GM23338 (cell line): ENCODE results near the gene FGFR2. TPM values are rescaled to one million over a fixed set of nuclear protein-coding genes. Genes with fewer than 3 reads are reported as not detected.

Source experiments
- ATAC-seq: fragments of 200-7000 bp; cut with Tn5 transposase; 3 replicates; pipeline ENCODE4 v1.9.1; 2020
- DNase-seq: peaks from one replicate; pipeline ENCODE4 v3.0.0-alpha.2; 2015; ENCODE audit warnings: low spot score
- H2AFZ ChIP-seq: fragments of 200-600 bp; sonication (generic); 2 replicates; pipeline ENCODE4 v1.8.0; 2016; ENCODE audit warnings: antibody characterized with exemption, mild to moderate bottlenecking, moderate library complexity
- H3F3A ChIP-seq: fragments of 200-600 bp; sonication (generic); replicated peaks from 2 replicates; pipeline ENCODE4 v1.8.0; 2017; ENCODE audit warnings: antibody characterized with exemption, mixed run types, low read depth
- H3K27ac ChIP-seq: fragments of 200-600 bp; sonication (generic); 2 replicates; pipeline ENCODE4 v1.6.1; 2016; ENCODE audit warnings: low read depth
- H3K27me3 ChIP-seq: fragments of 200-600 bp; sonication (generic); 2 replicates; pipeline ENCODE4 v1.8.0; 2016; ENCODE audit warnings: mild to moderate bottlenecking, mixed run types, moderate library complexity; ENCODE audit not compliant: insufficient read depth
- H3K36me3 ChIP-seq: fragments of 200-600 bp; sonication (generic); 2 replicates; pipeline ENCODE4 v1.8.0; 2016; ENCODE audit warnings: mild to moderate bottlenecking; ENCODE audit not compliant: insufficient read depth
- H3K4me1 ChIP-seq: fragments of 200-600 bp; sonication (generic); 2 replicates; pipeline ENCODE4 v1.8.0; 2016; ENCODE audit warnings: mild to moderate bottlenecking, moderate library complexity; ENCODE audit not compliant: insufficient read depth
- H3K4me2 ChIP-seq: fragments of 200-600 bp; sonication (generic); 2 replicates; pipeline ENCODE4 v1.7.1; 2017; ENCODE audit warnings: mixed run types
- H3K4me3 ChIP-seq: fragments of 200-600 bp; sonication (generic); 2 replicates; pipeline ENCODE4 v1.6.1; 2016; ENCODE audit warnings: mixed run types
- H3K79me2 ChIP-seq: fragments of 200-600 bp; sonication (generic); replicated peaks from 2 replicates; pipeline ENCODE4 v1.8.0; 2017; ENCODE audit warnings: mild to moderate bottlenecking; ENCODE audit not compliant: insufficient read depth
- H3K9me2 ChIP-seq: fragments of 200-600 bp; sonication (generic); 2 replicates; pipeline ENCODE4 v1.8.0; 2017; ENCODE audit not compliant: insufficient read depth
- H4K20me1 ChIP-seq: fragments of 200-600 bp; sonication (generic); replicated peaks from 2 replicates; pipeline ENCODE4 v1.8.0; 2017; ENCODE audit warnings: mild to moderate bottlenecking; ENCODE audit not compliant: insufficient read depth
- H3K27ac Mint-ChIP-seq: 2 replicates; pipeline ENCODE4 v1.8.0; 2020; ENCODE audit warnings: inconsistent platforms, mild to moderate bottlenecking, moderate library complexity, mixed read lengths
- H3K27me3 Mint-ChIP-seq: 3 replicates; pipeline ENCODE4 v1.8.0; 2022; ENCODE audit warnings: low read depth, mild to moderate bottlenecking, moderate library complexity, mixed read lengths, inconsistent platforms; ENCODE audit not compliant: insufficient read depth, poor library complexity
- H3K36me3 Mint-ChIP-seq: 3 replicates; pipeline ENCODE4 v1.8.0; 2021; ENCODE audit warnings: low read depth, mild to moderate bottlenecking, inconsistent platforms, moderate library complexity, mixed read lengths
- H3K4me1 Mint-ChIP-seq: 3 replicates; pipeline ENCODE4 v1.8.0; 2020; ENCODE audit warnings: mild to moderate bottlenecking, inconsistent platforms, mixed read lengths
- H3K4me3 Mint-ChIP-seq: 3 replicates; pipeline ENCODE4 v1.8.0; 2021; ENCODE audit warnings: moderate library complexity, mild to moderate bottlenecking, inconsistent platforms, mixed read lengths
- H3K9me3 Mint-ChIP-seq: 3 replicates; pipeline ENCODE4 v1.8.0; 2020; ENCODE audit warnings: moderate library complexity, mild to moderate bottlenecking, inconsistent platforms, mixed read lengths
- CREB1 ChIP-seq: fragments of 250-450 bp; sonication (Bioruptor Pico); IDR thresholded peaks from 2 replicates; pipeline ENCODE4 v1.5.0; 2020; ENCODE audit warnings: low read depth, mild to moderate bottlenecking, moderate library complexity
- REST ChIP-seq: IDR thresholded peaks from one replicate; pipeline ENCODE4 v1.6.1; 2018; ENCODE audit warnings: antibody characterized with exemption; ENCODE audit not compliant: unreplicated experiment
- ZNF331 ChIP-seq: fragments of 250-450 bp; sonication (Bioruptor Pico); IDR thresholded peaks from 2 replicates; pipeline ENCODE4 v1.5.0; 2020; ENCODE audit warnings: low read depth, mild to moderate bottlenecking, moderate library complexity
- polyA plus RNA-seq: library from polyadenylated mRNA; unstranded; fragments of >200 nt; fragmentation: Nextera tagmentation; extraction: Ambion mirVana; gene quantifications from 2 replicates; pipeline ENCODE4 v1.2.1, GENCODE V29; 2016
- total RNA-seq: library from RNA; depleted of rRNA; stranded (reverse); fragments of >200 nt; shearing (Covaris generic); gene quantifications from 2 replicates; pipeline ENCODE4 v1.2.3, GENCODE V29; 2014
- TF ChIP-seq, protein P1 (sequence below), 2 experiments: fragments of 200-600 bp in 1 of 2; sonication (generic) in 1 of 2; conservative IDR thresholded peaks; 2 replicates each; pipeline versions ENCODE4 v1.5.1 to v1.6.1; 2016 to 2017; ENCODE audit warnings: antibody characterized with exemption in 2 of 2, low read depth in 2 of 2, mild to moderate bottlenecking in 2 of 2, moderate library complexity in 1 of 2
- TF ChIP-seq, protein P2 (sequence below): IDR thresholded peaks from 2 replicates; pipeline ENCODE4 v1.6.1; 2016; ENCODE audit warnings: antibody characterized with exemption

The FGFR2 gene
- total and polyA plus RNA-seq, 2 experiments from 2014 or later = 31.1 to 106 TPM

DNA sequence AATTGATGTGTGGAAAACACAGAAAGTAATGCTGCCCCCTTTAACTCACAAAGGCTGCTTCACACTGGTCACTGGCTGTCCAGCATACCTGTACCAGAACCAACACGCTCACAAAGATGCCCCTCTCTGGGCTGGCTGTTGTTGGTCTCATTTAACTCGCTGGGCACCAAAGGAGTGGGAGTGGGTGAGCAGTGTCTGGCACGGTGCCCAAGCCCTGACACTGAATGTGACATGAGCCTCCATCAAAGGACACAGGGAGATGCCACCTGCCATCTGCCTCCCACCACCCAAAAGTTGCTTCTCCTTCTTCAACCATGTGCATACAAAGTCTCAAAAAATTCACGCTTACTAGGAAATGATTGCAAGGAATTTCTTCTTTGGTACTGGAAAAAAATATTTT is 86.8 kb downstream of the FGFR2 start:
- peaks cover 29% of the 10 kb centered on the region for H3K4me1 ChIP-seq
- no peak overlapping the region for H3K4me2 ChIP-seq
- no peak overlapping the region for H2AFZ ChIP-seq
- H3K9me2 ChIP-seq = no peaks in the 10 kb centered on the region
- Mint-ChIP-seq H3K27me3 (peaks cover 12% of the 10 kb centered on the region), H3K4me1 (peaks cover 44% of the 10 kb centered on the region), H3K4me3 (no peak overlapping the region), H3K27ac (peak overlapping the region; percentile 60), H3K9me3 (no peaks in the 10 kb centered on the region), H3K36me3 (peaks cover 86% of the 10 kb centered on the region)
- no peaks in the 10 kb centered on the region for H3K27me3 ChIP-seq
- H3K4me3 ChIP-seq = no peak overlapping the region
- H3F3A ChIP-seq = no peaks in the 10 kb centered on the region
- TF ChIP-seq, protein P1, sequence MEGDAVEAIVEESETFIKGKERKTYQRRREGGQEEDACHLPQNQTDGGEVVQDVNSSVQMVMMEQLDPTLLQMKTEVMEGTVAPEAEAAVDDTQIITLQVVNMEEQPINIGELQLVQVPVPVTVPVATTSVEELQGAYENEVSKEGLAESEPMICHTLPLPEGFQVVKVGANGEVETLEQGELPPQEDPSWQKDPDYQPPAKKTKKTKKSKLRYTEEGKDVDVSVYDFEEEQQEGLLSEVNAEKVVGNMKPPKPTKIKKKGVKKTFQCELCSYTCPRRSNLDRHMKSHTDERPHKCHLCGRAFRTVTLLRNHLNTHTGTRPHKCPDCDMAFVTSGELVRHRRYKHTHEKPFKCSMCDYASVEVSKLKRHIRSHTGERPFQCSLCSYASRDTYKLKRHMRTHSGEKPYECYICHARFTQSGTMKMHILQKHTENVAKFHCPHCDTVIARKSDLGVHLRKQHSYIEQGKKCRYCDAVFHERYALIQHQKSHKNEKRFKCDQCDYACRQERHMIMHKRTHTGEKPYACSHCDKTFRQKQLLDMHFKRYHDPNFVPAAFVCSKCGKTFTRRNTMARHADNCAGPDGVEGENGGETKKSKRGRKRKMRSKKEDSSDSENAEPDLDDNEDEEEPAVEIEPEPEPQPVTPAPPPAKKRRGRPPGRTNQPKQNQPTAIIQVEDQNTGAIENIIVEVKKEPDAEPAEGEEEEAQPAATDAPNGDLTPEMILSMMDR (conservative IDR thresholded peaks at IDR 0.05; ENCODE audit: low read depth in 2 of 2) = no peak
- TF ChIP-seq CREB1 (CRISPR knock-in tag) = no peak
- DNase-seq (no peak), ATAC-seq (no peak)
- H3K79me2 ChIP-seq = peaks cover 73% of the 10 kb centered on the region
- H3K27ac ChIP-seq = peak overlapping the region; percentile 62; the same call in 1 of the 2 replicates
- peaks cover 16% of the 10 kb centered on the region; the same call in 1 of the 2 replicates for H3K36me3 ChIP-seq
- no peaks in the 10 kb centered on the region for H4K20me1 ChIP-seq

- Mint-ChIP-seq H3K4me1 (peaks cover 36% of the 10 kb centered on the region), H3K27me3 (peaks cover 12% of the 10 kb centered on the region), H3K27ac (peak overlapping the region; percentile 90), H3K36me3 (peaks cover 86% of the 10 kb centered on the region), H3K4me3 (no peak overlapping the region), H3K9me3 (no peaks in the 10 kb centered on the region)
- Histone ChIP-seq H4K20me1 (no peaks in the 10 kb centered on the region; the same call in 1 of the 2 replicates), H3K4me2 (no peak overlapping the region), H3K79me2 (peaks cover 65% of the 10 kb centered on the region), H3K36me3 (peaks cover 11% of the 10 kb centered on the region; the same call in 1 of the 2 replicates), H3K27ac (no peak overlapping the region), H3K27me3 (no peaks in the 10 kb centered on the region), H3K9me2 (no peaks in the 10 kb centered on the region; the same call in 1 of the 2 replicates), H2AFZ (no peak overlapping the region), H3K4me3 (no peak overlapping the region), H3K4me1 (peaks cover 25% of the 10 kb centered on the region), H3F3A (no peaks in the 10 kb centered on the region)
- ATAC-seq (no peak), DNase-seq (no peak)
- no peak for TF ChIP-seq ZNF331 (CRISPR knock-in tag)
- TF ChIP-seq CREB1 (CRISPR knock-in tag) = no peak
- TF ChIP-seq, protein P1 (conservative IDR thresholded peaks at IDR 0.05; ENCODE audit: low read depth in 2 of 2) = no peak
Observed at GRCh38 chr10:121510201-121510771, 88.0 kb downstream of the FGFR2 start.

- DNase-seq (no peak), ATAC-seq (no peak)
- H3K4me3 Mint-ChIP-seq = no peak overlapping the region
- H3K27me3 Mint-ChIP-seq = peaks cover 10% of the 10 kb centered on the region
- peaks cover 31% of the 10 kb centered on the region for H3K4me1 Mint-ChIP-seq
- H3K27ac Mint-ChIP-seq = peak overlapping the region; percentile 90
- peaks cover 70% of the 10 kb centered on the region for H3K79me2 ChIP-seq
- no peaks in the 10 kb centered on the region for H3K27me3 ChIP-seq
- no peaks in the 10 kb centered on the region; the same call in 1 of the 2 replicates for H3K9me2 ChIP-seq
- H4K20me1 ChIP-seq = no peaks in the 10 kb centered on the region; the same call in 1 of the 2 replicates
- no peak overlapping the region for H2AFZ ChIP-seq
- peaks cover 23% of the 10 kb centered on the region for H3K4me1 ChIP-seq
- H3K27ac ChIP-seq = no peak overlapping the region
- H3K36me3 ChIP-seq = peaks cover 9% of the 10 kb centered on the region
- no peak overlapping the region for H3K4me2 ChIP-seq
- H3F3A ChIP-seq = 0 out of 2 replicates have a peak, but pooled peaks cover 1% of the 10 kb centered on the region
- H3K36me3 Mint-ChIP-seq = peaks cover 86% of the 10 kb centered on the region
- no peak overlapping the region for H3K4me3 ChIP-seq
- no peaks in the 10 kb centered on the region for H3K9me3 Mint-ChIP-seq
- TF ChIP-seq, protein P2, sequence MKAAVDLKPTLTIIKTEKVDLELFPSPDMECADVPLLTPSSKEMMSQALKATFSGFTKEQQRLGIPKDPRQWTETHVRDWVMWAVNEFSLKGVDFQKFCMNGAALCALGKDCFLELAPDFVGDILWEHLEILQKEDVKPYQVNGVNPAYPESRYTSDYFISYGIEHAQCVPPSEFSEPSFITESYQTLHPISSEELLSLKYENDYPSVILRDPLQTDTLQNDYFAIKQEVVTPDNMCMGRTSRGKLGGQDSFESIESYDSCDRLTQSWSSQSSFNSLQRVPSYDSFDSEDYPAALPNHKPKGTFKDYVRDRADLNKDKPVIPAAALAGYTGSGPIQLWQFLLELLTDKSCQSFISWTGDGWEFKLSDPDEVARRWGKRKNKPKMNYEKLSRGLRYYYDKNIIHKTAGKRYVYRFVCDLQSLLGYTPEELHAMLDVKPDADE = no peak
- no peak for TF ChIP-seq REST
Observed at GRCh38 chr10:121509796-121510195, 88.4 kb downstream of the FGFR2 start.
